Caki2 (cell line): ENCODE results near the gene RRP15. TPM values are rescaled to one million over a fixed set of nuclear protein-coding genes. Genes with fewer than 3 reads are reported as not detected.

Experiments
- DNase-seq: peaks from one replicate; pipeline ENCODE4 v3.0.0-alpha.2; 2015; ENCODE audit warnings: low read depth
- in situ Hi-C: cut with HindIII; loops from 2 replicates; pipeline ENCODE4 v1.10.0; 2016; ENCODE audit warnings: low sequenced_read_pairs, low pct_unique_long_range_greater_than_20kb, mixed read lengths
- total RNA-seq: library from RNA; depleted of rRNA; stranded (reverse); fragments of >200 nt; shearing (Covaris generic); gene quantifications from 2 replicates; pipeline ENCODE4 v1.2.3, GENCODE V29; 2014; ENCODE audit warnings: low replicate concordance; rRNA removed

RRP15 gene
- total RNA-seq, 1 experiment from 2014 or later = 2.4 TPM

DNA sequence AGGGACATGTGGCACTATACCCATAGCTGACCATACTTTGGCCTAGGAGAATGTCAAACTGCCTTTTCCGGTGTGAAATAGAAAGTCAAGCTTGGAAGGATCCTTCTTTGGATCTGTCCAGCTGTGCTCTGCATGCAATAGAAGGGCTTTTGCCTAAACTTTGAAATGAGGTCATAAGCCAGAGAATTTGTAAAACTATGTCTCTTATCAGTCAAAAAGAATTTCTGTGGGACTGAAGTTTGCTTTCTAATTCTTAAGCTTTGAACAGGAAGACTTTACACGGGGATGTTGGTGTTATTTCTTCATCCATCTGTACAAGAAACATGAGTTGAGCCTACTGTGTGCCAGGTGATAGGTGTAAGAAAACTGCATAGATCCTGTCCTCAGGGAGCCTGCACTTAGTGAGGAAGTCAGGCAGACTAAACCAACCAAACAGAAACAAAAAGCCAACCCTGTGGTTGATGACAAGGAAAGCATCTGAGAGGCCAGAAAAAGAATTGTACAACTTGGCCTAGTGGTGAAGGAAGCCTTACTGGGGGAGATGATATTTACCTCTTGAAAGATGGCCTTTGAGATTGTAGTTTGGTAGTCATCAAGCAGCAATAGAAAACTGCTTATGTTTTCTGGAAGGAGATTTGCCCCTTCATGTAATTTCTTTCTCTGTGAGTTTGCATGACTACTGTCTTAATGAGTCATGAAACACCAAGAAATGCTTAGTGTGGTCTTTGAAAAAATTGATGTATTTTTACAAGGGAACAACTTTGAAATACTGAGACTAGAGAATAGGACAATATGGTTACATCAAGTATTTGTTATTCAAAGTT, 84.8 kb downstream of the RRP15 start:
- no peak for DNase-seq
- in situ Hi-C loops = no loop called here

DNA sequence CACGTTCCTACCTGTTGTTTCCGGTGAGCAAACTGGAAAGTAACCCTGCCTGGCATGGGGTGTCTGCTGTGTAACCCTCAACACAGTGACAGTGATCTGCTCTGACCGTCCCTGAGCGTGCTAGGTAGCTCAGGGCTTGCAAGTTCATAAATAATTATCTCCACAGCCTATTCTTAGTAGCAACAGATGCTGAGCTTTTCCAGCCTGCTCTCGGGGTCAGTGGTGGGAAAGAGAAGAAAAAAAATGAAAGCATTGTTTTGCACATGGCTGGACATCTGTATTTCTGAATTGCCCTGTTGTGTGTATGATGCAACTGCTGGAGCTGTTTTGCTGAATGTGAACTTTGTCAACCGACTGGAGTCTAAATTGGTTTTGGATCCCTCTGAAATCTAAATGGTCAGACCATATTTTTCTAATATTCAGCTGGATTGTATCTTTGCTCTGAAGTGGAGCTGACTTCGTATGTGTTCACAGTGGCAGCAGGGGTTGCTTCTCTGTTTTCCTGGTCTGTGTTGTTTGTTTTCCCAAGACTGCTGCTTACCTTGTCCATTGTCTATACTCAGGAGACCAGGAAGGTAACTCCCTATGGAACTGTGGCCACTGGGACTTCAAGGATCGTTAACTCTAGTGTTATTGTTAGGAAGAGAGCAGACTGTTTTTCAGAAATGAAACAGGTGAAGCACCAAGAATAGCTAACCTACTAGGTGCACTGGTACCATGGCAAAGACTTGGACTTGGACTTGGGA, 87.0 kb downstream of the RRP15 start:
- in situ Hi-C loops = no loop called here
- DNase-seq = peak; percentile 80

DNA sequence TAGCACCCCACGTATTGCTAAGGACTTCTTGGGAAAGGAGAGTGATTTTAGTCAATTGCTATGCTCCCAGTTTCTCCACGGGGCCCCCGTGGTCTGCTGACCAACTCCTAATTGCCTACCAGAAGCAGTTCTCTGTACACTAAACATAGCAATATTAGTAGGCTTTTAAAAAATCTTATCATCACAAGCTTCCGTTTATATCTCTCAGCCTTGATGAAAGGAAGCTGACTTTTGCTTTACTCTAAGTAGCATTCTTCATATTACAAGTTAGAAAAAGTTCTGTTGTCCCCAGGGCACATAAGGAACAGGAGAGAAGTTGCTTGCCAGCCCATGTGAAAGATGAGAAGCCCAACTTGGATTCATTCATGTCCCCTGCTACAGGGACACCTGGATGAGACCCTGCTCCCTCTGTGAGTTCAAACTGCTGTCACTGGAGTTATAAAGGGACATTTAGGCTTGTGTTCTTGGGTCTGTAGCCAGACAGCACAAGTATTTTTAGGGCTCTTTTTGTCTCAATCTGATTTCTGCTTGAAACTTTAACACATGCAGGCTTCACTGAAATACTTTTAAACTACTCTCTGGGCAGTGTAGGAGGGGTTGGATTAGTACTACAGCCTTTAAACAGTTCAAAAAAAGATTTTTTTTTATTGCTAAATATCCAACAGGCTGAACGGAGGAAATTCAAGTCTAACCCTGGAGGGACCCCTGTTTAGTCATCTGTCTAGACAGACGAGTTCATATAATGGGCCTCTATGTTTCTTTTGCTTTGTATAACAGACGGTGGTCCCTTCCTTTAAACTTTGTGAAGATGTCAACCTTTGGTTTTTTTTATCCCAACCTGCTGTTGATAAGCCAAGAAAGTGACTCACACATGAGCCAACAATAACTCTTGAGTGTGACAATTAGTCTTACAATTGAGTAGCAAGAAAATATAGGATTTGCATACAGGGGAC, 89.6 kb downstream of the RRP15 start:
- in situ Hi-C loops = no loop called here

DNA sequence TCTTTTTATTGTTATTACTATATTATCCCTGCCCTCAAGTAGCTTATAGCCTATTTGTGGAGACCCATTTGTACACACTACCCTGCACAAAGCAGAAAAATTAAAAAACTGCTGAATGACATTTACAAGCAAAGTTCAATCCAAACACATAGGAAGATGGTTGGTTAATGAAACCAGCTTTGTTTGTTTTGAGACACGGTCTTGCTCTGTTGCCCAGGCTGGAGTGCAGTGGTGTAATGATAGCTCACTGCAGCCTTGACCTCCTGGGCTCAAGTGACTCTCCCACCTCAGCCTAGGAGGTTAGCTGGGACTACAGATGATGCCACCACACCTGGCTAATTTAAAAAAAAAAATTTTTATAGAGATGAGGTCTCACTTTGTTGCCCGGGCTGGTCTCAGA, 91.6 kb downstream of the RRP15 start:
- in situ Hi-C loops = no loop called here
- DNase-seq = peak; percentile 84

More for the DNA sequence above, 89.6 kb downstream of the RRP15 start:
- DNase-seq = peak; percentile 59

DNA sequence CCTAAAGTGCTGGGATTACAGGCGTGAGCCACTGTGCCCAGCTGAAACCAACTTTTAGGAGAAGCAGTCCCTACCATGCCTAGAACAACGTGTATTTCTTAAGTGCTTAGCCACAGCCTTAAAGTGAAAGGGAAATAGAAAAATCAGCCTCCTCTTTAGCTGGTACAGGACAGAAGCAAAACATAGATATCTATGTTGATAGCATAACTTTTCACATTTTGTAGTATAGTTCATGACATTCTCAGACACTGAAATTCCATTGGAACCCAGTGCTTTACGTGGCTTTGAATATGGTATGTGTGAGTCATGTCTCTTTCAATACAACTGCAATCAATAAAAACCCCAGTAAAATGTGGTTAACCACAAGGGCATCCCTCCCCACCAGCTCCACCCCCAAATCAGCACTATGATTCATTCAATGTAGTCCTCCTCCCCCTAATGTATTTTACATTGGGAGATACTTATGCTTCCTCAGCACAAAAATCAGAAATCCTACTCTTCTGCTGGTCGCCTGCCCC, 92.1 kb downstream of the RRP15 start:
- in situ Hi-C loops = no loop called here
- peak; percentile 96 for DNase-seq

DNA sequence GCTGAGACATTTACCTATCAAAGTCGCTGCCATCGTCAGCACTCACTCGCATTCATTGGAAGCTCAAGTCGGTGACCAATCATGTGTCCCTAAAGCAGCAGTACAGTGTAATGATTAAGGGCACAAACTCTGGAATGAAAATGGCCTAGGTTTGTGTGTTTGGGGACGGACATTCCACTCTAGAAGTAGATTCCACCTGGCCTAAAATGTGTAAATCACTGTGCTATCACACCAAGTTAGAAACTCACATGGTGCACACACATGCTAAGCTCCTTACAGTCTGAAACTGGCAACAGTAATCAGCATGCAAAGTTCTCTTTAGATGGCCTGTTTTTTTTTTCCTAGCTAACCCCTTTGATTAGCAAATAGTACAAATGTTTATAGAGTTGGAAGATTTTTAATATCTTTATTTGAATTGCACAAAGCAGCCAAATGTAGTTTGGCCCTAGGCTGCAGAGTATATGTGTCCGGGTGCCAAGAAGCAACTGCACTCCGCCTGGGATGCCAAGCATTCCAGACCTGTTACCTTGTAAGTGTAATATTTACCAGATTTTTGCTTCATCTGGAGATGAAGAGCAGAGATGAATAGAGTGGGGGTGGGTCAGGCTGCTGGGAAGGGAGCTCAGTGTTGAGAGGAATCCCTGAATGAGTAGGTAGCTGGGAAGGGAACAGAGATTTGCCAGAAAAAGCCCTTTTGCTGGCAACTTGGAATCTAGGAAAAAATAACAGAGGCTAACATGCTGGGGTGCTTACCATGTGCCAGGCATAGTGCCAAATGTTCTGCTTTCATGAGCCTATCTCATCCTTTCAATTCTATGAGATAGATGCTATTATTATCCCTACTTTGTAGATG, 95.3 kb downstream of the RRP15 start:
- in situ Hi-C loops = no loop called here
- peak; percentile 90 for DNase-seq

DNA sequence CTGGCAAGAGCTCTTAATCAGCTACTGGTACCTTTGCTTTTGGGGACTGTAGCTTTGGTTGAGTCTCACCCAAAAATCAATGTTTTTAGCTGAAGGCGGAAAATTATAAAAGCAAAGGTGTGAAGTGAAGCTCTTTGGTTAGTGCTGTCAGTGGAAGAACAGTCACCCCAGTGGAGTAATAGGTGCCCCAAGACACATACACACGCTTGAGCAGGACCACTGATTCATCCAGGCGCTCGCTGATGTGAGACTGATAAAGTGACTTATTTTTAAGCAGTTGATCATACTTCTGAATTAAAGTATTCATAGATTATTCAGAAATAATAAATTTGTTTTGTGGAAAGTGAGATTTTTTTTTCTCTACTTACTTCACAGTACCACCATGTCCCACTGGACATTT, 97.2 kb downstream of the RRP15 start:
- no peak for DNase-seq
- in situ Hi-C loops = no loop called here

DNA sequence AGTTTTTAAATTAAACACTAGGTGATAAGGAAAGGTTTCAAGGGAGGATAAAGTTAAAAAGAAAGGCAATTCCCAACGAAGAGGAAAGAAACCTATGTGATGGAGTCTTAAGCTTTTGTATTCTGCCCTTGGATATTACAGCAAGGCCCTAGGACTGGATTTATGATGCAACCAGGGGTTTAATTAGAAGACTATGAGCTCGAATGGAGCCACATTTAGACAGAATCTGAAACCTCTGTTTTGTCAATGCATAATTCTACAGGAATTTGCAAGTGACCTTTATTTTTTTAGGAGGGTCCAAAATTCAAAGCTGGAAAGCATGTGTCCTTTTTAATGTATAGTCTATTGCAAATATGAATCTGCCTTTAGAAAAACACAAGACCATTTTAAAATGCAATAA, 98.0 kb downstream of the RRP15 start:
- no peak for DNase-seq
- in situ Hi-C loops = no loop called here

DNA sequence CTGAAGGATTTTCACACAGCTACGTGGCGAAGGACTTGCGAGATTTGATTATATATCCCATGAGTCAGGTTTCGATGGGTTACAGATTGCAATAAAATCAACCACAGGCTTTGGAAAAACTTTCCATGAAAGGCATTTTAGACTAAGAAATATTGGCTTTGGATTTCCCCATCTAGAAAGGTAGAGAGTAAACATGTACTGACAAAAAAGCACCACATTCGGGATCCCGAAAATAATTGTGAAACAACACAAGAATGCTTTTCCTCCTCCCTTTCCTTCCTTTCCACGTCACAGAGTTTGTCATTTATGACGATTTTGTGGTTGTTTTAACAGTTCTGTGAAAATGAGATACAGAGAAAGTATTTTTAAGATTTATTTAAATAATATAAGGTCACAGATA, 98.6 kb downstream of the RRP15 start:
- no peak for DNase-seq

DNA sequence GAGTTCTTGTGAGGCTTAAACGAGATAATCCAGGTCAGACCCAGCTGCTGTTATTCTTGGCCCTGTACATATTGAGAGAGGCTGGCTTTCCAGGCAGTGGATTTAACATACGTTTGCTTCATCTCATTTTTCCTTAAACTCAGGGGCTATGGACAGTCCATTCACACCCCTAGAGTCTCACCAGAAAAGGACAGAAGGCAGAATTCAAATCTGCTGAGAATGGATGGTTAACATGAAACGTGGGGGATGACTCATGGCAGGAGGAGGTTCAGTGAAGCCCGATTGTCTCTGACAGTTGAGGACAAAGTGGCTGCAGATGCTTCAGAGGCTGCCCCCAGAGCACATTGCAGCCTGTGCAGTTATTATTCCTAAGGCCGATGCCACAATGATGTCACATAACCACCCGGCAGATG, 99.5 kb downstream of the RRP15 start:
- in situ Hi-C loops = no loop called here

More for the DNA sequence above, 98.6 kb downstream of the RRP15 start:
- in situ Hi-C loops = no loop called here

More for the DNA sequence above, 99.5 kb downstream of the RRP15 start:
- DNase-seq = peak; percentile 52

Other genes with a start within 250 kb of the RRP15 start
- 17.2 and 21.8 TPM in 2 replicates for gene TGFB2, start 60.0 kb downstream of the RRP15 start, total RNA-seq